Middle frontal gyrus (tissue), 1 donor: ENCODE data around the gene ARHGAP6.

Experiments
- DNase-seq: peaks from one replicate; pipeline ENCODE4 v3.0.0-alpha.2; 2015; ENCODE audit warnings: low spot score; ENCODE audit errors: extremely low spot score

ARHGAP6 gene

GRCh38 chrX:11665168-11666111, at the start of gene ARHGAP6:
TSS of gene ARHGAP6 (minus strand) at chrX:11665920. CDS start at chrX:11664828, 1,092 bp downstream.
- no peak for DNase-seq

- DNase-seq = no peak
These were observed 39.2 kb upstream of the ARHGAP6 start for GRCh38 chrX:11704725-11705495.

GRCh38 chrX:11703855-11704254, 38.1 kb upstream of the ARHGAP6 start:
- no peak for DNase-seq

GRCh38 chrX:11702965-11703631, 37.4 kb upstream of the ARHGAP6 start:
- no peak for DNase-seq

GRCh38 chrX:11702420-11702819, 36.7 kb upstream of the ARHGAP6 start:
- DNase-seq = no peak

- DNase-seq = no peak
These were observed 33.0 kb upstream of the ARHGAP6 start for GRCh38 chrX:11698702-11699101.

- DNase-seq = no peak
These were observed 22.5 kb upstream of the ARHGAP6 start for GRCh38 chrX:11688201-11688600.

GRCh38 chrX:11687157-11687556, 21.4 kb upstream of the ARHGAP6 start:
- DNase-seq = no peak

- no peak for DNase-seq
These were observed 17.3 kb upstream of the ARHGAP6 start for GRCh38 chrX:11683057-11683456.

- DNase-seq = no peak
These were observed 12.4 kb upstream of the ARHGAP6 start for GRCh38 chrX:11678158-11678557.

- no peak for DNase-seq
These were observed 6.5 kb upstream of the ARHGAP6 start for GRCh38 chrX:11672213-11672612.

GRCh38 chrX:11670316-11670715, 4.6 kb upstream of the ARHGAP6 start:
- no peak for DNase-seq

GRCh38 chrX:11666952-11667685, 1.4 kb upstream of the ARHGAP6 start:
- DNase-seq = no peak

GRCh38 chrX:11666164-11666563, 444 bp upstream of the ARHGAP6 start:
- DNase-seq = no peak

- no peak for DNase-seq
These were observed 1.2 kb downstream of the ARHGAP6 start for GRCh38 chrX:11664211-11665167.

- DNase-seq = no peak
These were observed 1.9 kb downstream of the ARHGAP6 start for GRCh38 chrX:11663875-11664210.

GRCh38 chrX:11655282-11656015, 10.3 kb downstream of the ARHGAP6 start:
- DNase-seq = no peak

- no peak for DNase-seq
These were observed 16.8 kb downstream of the ARHGAP6 start for GRCh38 chrX:11648705-11649519.
